Type B pancreatic cell (in vitro differentiated cells): ENCODE data around the gene INMT. TPM values are rescaled to one million over a fixed set of nuclear protein-coding genes. Genes with fewer than 3 reads are reported as not detected.

Experiments used
- DNase-seq: peaks from one replicate; pipeline ENCODE4 v3.0.0; 2021; ENCODE audit warnings: mixed read lengths; ENCODE audit not compliant: unreplicated experiment; ENCODE audit errors: extremely low spot score
- H3K27ac Mint-ChIP-seq: 2 replicates; pipeline ENCODE4 v1.8.0; 2021; ENCODE audit warnings: mild to moderate bottlenecking, mixed read lengths
- H3K27me3 Mint-ChIP-seq: 2 replicates; pipeline ENCODE4 v1.8.0; 2021; ENCODE audit warnings: mixed read lengths
- H3K36me3 Mint-ChIP-seq: 2 replicates; pipeline ENCODE4 v1.8.0; 2021; ENCODE audit warnings: mixed read lengths
- H3K4me1 Mint-ChIP-seq: one replicate; pipeline ENCODE4 v1.8.0; 2021; ENCODE audit warnings: mixed read lengths; ENCODE audit not compliant: unreplicated experiment
- H3K4me3 Mint-ChIP-seq: 2 replicates; pipeline ENCODE4 v1.8.0; 2021; ENCODE audit warnings: mild to moderate bottlenecking, mixed read lengths
- H3K9me3 Mint-ChIP-seq: 2 replicates; pipeline ENCODE4 v1.8.0; 2021; ENCODE audit warnings: mixed read lengths
- CTCF ChIP-seq: fragments of 200-600 bp; sonication (generic); conservative IDR thresholded peaks from 2 replicates; pipeline ENCODE4 v1.5.0; 2021; ENCODE audit warnings: antibody characterized with exemption, mild to moderate bottlenecking
- total RNA-seq: library from RNA; stranded (reverse); gene quantifications from 2 replicates; pipeline ENCODE4 v1.2.1, GENCODE V29; 2021; ENCODE audit warnings: low replicate concordance

The INMT gene
- total RNA-seq, 1 donor from 2014 or later, result not detected

- TF ChIP-seq CTCF, result no peak
- Mint-ChIP-seq H3K4me1 (peaks cover 20% of the 10 kb centered on the region), H3K4me3 (no peak overlapping the region), H3K9me3 (no peaks in the 10 kb centered on the region), H3K27ac (no peak overlapping the region), H3K36me3 (no peaks in the 10 kb centered on the region), H3K27me3 (no peaks in the 10 kb centered on the region)
- no peak for DNase-seq
Observed at GRCh38 chr7:30795161-30795948, 43.4 kb downstream of the INMT start.

- no peak for DNase-seq
- Mint-ChIP-seq H3K4me3 (no peak overlapping the region), H3K4me1 (peaks cover 27% of the 10 kb centered on the region), H3K27ac (no peak overlapping the region), H3K36me3 (no peaks in the 10 kb centered on the region), H3K9me3 (no peaks in the 10 kb centered on the region), H3K27me3 (no peaks in the 10 kb centered on the region)
- no peak for TF ChIP-seq CTCF
Observed at GRCh38 chr7:30796105-30796869, 44.4 kb downstream of the INMT start.

GRCh38 chr7:30797176-30798040, 45.5 kb downstream of the INMT start:
- H3K27ac Mint-ChIP-seq, result peak overlapping the region; percentile 15
- no peak for TF ChIP-seq CTCF
- H3K4me3 Mint-ChIP-seq, result no peak overlapping the region
- H3K27me3 Mint-ChIP-seq, result no peaks in the 10 kb centered on the region
- H3K4me1 Mint-ChIP-seq, result peaks cover 27% of the 10 kb centered on the region
- H3K9me3 Mint-ChIP-seq, result no peaks in the 10 kb centered on the region
- no peaks in the 10 kb centered on the region for H3K36me3 Mint-ChIP-seq
- DNase-seq, result no peak

GRCh38 chr7:30799206-30799975, 47.5 kb downstream of the INMT start:
- Mint-ChIP-seq H3K4me3 (no peak overlapping the region), H3K27me3 (no peaks in the 10 kb centered on the region), H3K27ac (no peak overlapping the region), H3K36me3 (peaks cover 5% of the 10 kb centered on the region), H3K4me1 (peaks cover 31% of the 10 kb centered on the region), H3K9me3 (no peaks in the 10 kb centered on the region)
- no peak for DNase-seq
- TF ChIP-seq CTCF, result no peak
